RWPE2 (cell line): ENCODE measurements around the gene LRRC8D.
"Not testable (repeated sequence)": the region's sequence is repeated elsewhere in the genome, so short reads cannot be mapped to it uniquely, and the experiment has no call there.

Experiments
- ATAC-seq: fragments of 200-7000 bp; cut with Tn5 transposase; 3 replicates; pipeline ENCODE4 v1.9.1; 2021; ENCODE audit warnings: low read depth
- DNase-seq: peaks from one replicate; pipeline ENCODE4 v3.0.0-alpha.2; 2020; ENCODE audit warnings: low spot score
- H3K27ac ChIP-seq: fragments of 450-650 bp; 2 replicates; pipeline ENCODE4 v1.5.1; 2017; ENCODE audit warnings: mild to moderate bottlenecking; ENCODE audit not compliant: poor library complexity, severe bottlenecking
- H3K27me3 ChIP-seq: fragments of 250-450 bp; sonication (Bioruptor Pico); 2 replicates; pipeline ENCODE4 v1.5.1; 2021; ENCODE audit warnings: mild to moderate bottlenecking, moderate library complexity; ENCODE audit not compliant: insufficient read depth, poor library complexity, severe bottlenecking
- H3K36me3 ChIP-seq: fragments of 250-450 bp; sonication (Bioruptor Pico); 2 replicates; pipeline ENCODE4 v1.5.1; 2020; ENCODE audit warnings: low read depth, mild to moderate bottlenecking, moderate library complexity
- H3K4me1 ChIP-seq: fragments of 250-450 bp; sonication (Bioruptor Pico); 2 replicates; pipeline ENCODE4 v1.5.1; 2021; ENCODE audit warnings: mild to moderate bottlenecking, moderate library complexity; ENCODE audit not compliant: insufficient read depth, poor library complexity, severe bottlenecking
- H3K4me3 ChIP-seq: fragments of 250-450 bp; sonication (Bioruptor Pico); 2 replicates; pipeline ENCODE4 v1.5.1; 2021; ENCODE audit warnings: mild to moderate bottlenecking, moderate library complexity; ENCODE audit not compliant: severe bottlenecking
- H3K9me3 ChIP-seq: fragments of 250-450 bp; sonication (Bioruptor Pico); 2 replicates; pipeline ENCODE4 v1.5.1; 2021; ENCODE audit warnings: mild to moderate bottlenecking, moderate library complexity; ENCODE audit not compliant: severe bottlenecking
- TF ChIP-seq, protein P1 (sequence below): fragments of 450-650 bp; IDR thresholded peaks from one replicate; pipeline ENCODE4 v1.5.1; 2017; ENCODE audit warnings: mild to moderate bottlenecking, moderate library complexity; ENCODE audit not compliant: poor library complexity, severe bottlenecking

LRRC8D gene

DNA sequence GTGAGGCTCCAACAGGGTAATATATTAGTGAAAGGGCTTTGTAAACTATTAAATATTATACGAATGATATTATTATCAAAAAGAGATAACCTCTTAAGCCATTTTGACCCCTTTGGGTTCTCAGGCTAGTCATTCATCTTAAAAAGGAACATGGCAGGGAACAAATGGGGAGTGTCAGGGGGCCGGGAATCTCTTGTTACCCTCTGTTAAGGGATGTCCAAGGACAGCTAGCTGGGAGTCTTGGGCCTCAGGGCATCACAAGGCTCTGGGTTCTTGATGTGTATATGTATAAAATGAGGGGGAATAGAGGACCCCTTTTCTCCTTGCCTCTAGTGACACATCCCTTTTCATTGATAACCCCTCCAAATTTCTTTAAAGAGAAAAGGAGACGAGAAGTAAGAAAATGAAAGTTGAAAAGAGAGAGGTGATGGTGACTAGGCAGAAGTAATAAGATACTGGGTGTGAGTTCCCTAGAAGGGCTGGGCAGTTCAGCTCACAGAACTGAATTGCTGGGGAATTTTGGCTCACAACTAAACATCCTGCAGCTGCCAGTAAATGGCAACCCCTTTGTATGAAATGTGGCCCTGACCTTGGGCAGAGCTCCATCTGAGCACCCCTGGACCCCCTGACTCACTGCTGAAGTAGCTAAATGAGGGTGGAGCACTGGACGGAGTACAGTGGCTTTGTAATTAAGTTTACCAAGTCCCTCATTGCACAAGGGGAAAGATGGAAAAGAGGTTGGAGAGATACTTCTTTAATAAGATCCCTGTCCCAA is 154.1 kb downstream of the LRRC8D start:
- Histone ChIP-seq H3K4me3 (no peak overlapping the region), H3K27ac (peak overlapping the region; percentile 74), H3K36me3 (no peaks in the 10 kb centered on the region), H3K27me3 (no peaks in the 10 kb centered on the region), H3K4me1 (peaks cover 30% of the 10 kb centered on the region), H3K9me3 (no peaks in the 10 kb centered on the region)
- TF ChIP-seq, protein P1, sequence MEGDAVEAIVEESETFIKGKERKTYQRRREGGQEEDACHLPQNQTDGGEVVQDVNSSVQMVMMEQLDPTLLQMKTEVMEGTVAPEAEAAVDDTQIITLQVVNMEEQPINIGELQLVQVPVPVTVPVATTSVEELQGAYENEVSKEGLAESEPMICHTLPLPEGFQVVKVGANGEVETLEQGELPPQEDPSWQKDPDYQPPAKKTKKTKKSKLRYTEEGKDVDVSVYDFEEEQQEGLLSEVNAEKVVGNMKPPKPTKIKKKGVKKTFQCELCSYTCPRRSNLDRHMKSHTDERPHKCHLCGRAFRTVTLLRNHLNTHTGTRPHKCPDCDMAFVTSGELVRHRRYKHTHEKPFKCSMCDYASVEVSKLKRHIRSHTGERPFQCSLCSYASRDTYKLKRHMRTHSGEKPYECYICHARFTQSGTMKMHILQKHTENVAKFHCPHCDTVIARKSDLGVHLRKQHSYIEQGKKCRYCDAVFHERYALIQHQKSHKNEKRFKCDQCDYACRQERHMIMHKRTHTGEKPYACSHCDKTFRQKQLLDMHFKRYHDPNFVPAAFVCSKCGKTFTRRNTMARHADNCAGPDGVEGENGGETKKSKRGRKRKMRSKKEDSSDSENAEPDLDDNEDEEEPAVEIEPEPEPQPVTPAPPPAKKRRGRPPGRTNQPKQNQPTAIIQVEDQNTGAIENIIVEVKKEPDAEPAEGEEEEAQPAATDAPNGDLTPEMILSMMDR = no peak
- peak; percentile 80 for ATAC-seq
- no peak for DNase-seq

DNA sequence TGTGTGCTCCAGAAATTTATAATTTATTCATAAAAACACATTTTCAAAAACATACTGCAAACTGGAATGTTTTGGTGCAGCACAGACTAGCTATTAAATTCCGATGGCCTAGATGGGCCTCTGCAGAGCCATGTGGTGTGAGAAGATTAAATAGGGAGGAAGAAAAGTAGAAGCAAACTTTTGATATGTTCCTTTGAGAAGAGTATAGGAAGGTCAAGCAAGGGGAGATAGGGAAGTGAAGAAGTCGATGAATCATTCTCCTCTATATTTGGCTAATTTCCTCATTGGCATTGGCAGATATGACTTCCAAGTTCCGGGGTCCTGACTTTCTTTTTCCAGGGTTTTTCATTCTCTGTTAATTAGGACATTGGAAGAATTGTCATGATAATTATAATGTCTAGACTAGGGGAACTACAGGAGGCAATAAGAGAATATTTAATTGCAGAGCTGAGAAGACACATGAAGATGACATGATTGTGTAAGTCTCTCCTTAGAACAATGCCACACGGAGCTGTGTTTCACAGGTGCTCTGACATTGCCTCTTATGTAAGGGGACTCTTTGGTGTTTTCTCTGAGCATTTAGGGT is 154.8 kb downstream of the LRRC8D start:
- H3K36me3 ChIP-seq = no peaks in the 10 kb centered on the region
- no peaks in the 10 kb centered on the region for H3K27me3 ChIP-seq
- H3K4me3 ChIP-seq = no peak overlapping the region
- H3K9me3 ChIP-seq = no peaks in the 10 kb centered on the region
- peaks cover 30% of the 10 kb centered on the region for H3K4me1 ChIP-seq
- peak overlapping the region; percentile 74 for H3K27ac ChIP-seq
- TF ChIP-seq, protein P1 = no peak
- ATAC-seq = no peak
- DNase-seq = no peak

DNA sequence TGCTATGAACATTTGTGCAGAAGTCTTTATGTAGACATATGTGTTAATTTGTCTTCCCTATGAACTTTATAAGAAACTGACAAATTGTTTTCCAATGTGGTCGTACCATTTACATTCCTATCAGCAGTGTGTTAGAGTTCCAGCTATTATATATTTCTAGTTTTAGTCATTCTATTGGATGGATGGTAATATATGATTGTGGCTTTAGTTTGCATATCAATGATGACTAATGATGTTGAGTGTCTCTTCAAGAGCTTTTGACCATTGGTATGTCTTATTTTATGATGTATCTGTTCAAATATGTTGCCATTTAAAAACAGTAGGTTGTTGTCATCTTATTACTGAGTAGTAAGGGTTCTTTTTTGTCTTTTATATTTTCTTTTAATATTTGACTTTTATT is 157.9 kb downstream of the LRRC8D start:
- no peaks in the 10 kb centered on the region for H3K36me3 ChIP-seq
- H3K27me3 ChIP-seq = no peaks in the 10 kb centered on the region
- ATAC-seq = peak; percentile 26; the same call in 1 of the 3 replicates

GRCh38 chr1:89980605-89981004 is 159.8 kb downstream of the LRRC8D start:
- no peak for ATAC-seq

More for the DNA sequence above, 157.9 kb downstream of the LRRC8D start:
- Histone ChIP-seq H3K27ac (no peak overlapping the region), H3K9me3 (no peaks in the 10 kb centered on the region), H3K4me3 (no peak overlapping the region), H3K4me1 (peaks cover 13% of the 10 kb centered on the region)
- TF ChIP-seq, protein P1 = no peak
- DNase-seq = no peak

DNA sequence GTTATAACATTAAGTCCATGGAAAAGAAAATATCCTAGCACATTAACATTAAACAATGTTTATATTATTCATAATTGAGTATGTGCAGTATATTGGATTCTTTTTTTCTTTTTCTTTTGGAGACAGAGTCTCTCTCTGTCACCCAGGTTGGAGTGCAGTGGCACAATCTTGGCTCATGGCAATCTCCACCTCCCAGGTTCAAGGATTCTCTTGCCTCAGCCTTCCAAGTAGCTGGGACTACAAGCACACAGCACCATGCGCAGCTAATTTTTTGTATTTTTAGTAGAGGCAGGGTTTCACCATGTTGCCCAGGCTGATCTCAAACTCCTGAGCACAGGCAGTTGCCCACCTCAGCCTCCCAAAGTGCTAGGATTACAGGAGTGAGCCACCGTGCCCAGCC is 162.0 kb downstream of the LRRC8D start:
- H3K4me3 ChIP-seq, DNase-seq, ATAC-seq, H3K36me3 ChIP-seq, H3K27me3 ChIP-seq, H3K9me3 ChIP-seq, H3K4me1 ChIP-seq, H3K27ac ChIP-seq: not testable (repeated sequence)

More at GRCh38 chr1:89980605-89981004, 159.8 kb downstream of the LRRC8D start:
- Histone ChIP-seq H3K4me3 (no peak overlapping the region), H3K4me1 (peaks cover 2% of the 10 kb centered on the region), H3K27ac (no peak overlapping the region), H3K9me3 (no peaks in the 10 kb centered on the region), H3K27me3 (no peaks in the 10 kb centered on the region), H3K36me3 (no peaks in the 10 kb centered on the region)
- TF ChIP-seq, protein P1 = no peak
- no peak for DNase-seq

GRCh38 chr1:89984564-89985116 is 163.8 kb downstream of the LRRC8D start:
- H3K4me1 ChIP-seq, H3K9me3 ChIP-seq, H3K4me3 ChIP-seq, H3K27ac ChIP-seq, H3K36me3 ChIP-seq, H3K27me3 ChIP-seq, DNase-seq, ATAC-seq: not testable (repeated sequence)
